Stimulated activated CD4-positive, alpha-beta T cell treated with anti-CD3 and anti-CD28 coated beads, TNF-alpha, amount 100 ng/mL, for 4 hours (primary cell): Measurements from ENCODE around the gene PPP3CA.

Source experiments
- DNase-seq, 3 experiments: peaks; one replicate each; pipeline ENCODE4 v3.0.0-alpha.2; 2020; ENCODE audit warnings: low read depth in 3 of 3

The PPP3CA gene

DNA sequence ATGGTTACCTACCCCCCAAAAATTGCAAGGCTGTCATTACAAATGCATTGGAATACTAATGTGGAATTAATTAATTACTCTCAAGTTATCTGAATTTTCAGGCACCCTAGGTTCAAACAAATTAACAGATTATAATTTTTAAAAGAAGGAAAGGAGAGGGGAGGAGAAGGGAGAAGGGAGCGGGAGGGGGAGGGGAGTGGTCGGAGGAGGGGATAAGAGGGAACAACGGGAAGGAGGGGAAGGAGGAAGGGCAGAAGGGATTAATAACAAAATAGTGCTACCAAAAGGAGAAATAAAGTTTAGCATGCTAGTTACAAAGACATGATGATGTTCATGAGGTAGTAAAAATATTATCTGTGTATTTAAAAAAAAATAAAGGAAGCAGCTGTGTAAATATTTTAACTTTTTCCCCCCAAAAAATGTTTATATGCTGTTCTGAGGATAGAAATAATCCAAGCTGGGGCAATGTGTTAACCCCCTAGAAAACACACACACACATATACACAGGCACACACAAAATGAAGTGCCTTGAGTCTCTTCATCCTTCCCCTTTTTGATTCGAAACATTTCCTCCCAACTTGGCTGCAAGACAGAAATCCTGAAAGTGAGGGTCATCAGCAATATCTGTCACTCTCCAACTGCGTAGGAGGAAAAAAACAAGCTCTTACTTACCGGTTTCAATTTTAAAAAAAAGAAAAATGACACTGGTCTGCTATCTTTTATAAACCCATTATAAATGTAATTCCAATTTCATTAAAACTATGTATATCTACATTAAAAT is 58.8 kb downstream of the PPP3CA start:
- DNase-seq: no peak

DNA sequence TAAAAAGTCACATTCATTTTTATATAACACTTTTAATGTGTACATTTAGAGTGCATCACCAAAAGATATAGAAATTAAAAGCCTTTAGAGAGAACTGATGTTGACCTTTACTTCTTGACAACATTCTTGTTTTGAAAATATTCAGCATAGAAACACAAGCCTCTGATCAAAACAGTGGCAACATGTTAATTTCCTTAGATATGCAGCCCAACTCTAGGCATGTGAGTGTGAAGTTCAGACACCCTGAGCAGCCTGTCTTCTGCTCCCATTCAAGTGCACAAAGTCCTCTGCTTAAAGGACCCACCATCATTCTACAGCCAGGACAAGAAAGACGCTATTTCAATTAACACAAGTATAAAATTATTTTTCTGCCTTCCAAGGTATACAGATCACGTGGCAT is 60.0 kb downstream of the PPP3CA start:
- DNase-seq: no peak

DNA sequence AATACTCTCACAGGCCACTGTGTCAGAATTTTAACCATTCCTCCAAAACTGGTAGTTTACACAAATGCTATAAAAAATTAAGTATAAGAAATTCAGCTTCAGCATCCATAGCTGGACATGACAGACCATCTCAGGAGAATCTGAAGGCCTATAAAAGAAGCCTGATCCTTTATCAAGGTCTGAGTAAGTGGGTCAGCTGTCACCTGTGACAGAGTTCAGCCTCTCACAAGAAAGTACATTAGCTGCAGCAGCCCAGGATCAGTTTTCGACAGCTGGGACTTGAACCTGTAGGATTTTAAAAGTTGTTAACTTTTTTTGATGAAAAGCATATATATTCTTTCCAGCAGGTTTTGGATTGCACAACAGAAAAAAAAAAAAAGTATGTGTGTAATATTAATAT is 60.7 kb downstream of the PPP3CA start:
- no peak for DNase-seq

DNA sequence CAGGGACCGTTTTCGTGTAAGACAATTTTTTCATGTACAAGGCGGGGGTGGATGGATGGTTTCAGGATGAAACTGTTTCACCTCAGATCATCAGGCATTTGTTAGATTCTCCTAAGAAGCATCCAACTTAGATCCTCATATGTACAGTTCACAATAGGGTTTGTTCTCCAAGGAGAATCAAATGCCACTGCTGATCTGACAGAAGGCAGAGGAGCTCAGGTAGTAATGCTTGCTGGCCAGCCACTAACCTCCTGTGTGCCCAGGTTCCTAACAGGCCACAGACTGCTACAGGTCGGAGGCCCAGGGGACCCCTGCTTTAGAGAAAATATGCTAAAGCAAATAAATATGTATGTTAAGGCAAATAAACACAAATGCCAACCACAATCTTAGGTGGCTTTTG is 61.3 kb downstream of the PPP3CA start:
- no peak for DNase-seq

DNA sequence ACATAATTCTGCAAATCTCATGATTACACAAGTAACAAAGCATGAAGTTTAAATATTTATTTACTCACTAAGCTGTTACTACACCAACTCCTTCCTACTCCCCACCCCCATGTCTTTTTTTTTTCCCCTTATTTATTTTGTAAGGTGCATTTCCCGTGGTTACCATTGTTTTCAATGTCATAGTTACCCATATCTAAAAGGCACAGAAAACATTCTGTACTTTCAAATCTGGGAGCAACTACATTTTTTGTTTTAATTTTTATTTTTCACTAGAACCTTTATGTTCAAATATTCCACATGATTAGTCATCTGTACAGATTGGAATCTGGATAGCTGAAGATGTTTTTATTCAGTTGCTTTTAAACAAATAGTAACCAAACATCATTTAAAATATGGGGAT is 62.8 kb downstream of the PPP3CA start:
- DNase-seq: no peak

DNA sequence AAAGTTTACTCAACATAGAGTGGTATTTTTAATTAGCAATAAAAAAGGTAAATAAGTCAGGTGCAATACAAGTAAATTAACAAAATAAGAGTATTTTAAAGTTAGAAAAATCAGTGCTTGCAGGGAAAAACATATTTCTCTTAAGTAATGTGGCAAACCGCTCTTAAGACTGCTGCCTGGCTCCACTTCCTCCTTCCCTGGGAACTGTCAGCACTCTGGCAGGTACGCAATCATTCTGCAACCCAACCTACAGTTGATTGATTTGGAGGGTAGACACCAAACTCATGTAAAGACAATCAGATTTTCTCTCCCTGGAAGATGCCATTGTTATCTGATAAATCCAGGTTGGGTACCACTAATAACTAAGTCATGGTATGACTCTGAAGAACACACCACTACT is 63.9 kb downstream of the PPP3CA start:
- no peak for DNase-seq

DNA sequence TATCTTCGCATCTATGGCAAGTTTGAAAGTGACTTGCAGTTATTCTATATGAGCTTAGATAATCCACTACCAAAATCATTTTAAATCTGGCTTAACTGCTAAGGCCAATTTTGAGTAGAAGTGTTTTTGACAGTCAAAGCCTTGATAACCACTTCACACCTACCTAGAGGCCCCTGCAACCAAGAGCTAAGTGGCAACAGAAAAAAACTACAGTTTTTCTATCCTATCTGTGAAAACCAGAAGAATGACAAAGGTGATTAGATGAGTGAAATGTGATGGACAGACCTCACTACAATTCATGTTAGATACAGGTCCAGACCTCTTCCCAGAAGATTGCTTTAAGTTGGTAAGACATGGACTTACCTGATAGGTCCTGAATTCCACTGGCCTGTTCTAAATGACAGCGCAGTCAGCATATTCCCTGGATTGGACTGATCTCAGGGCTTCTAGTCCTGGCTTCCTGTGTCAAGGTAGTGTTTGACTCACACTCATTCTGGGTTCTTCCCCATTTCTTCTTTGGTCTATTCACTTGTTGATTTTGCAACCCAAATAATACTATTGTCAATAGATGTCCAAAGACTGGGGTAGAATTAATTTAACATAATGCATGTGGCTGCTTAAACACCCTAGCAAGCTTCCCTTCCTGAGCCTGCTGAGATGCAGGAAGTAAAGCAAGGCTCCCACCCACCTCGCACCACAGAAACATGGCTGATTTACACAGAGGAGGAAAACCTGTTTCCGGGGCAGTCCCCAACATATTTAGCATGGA is 65.1 kb downstream of the PPP3CA start:
- DNase-seq: no peak

DNA sequence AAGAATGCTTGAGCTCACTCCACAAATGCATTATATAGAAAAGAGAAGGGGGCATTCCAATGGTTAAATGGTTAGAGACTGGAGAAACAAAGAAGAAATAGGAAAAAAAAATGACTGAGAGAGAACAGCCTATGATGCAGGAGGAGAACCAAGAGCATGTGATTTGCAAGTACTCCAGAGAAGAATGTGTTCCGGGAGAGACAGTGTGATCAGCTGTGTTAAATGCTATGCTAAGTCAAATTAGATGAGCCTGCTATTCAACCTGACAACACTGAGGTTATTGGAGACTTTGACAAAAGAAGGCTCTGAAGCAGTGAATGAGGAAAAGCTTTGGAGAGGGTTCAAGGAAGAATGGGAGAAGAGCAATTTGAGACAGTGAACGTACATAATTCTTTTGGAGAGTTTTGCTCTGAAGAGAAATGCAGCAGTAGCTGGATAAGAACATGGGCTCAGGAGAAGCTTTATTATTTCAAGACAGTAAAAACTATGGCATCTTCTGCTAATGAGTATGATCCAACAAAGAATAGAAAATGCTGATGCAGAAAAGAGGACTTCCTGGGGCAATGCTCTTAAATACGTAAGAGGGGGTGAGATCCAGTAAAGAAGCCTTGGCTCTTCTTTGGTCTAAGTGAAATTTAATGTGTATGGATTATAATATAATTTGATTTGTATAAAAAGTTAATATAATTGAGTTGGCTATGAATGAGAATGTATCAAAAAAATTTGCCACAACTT is 66.3 kb downstream of the PPP3CA start:
- no peak for DNase-seq

DNA sequence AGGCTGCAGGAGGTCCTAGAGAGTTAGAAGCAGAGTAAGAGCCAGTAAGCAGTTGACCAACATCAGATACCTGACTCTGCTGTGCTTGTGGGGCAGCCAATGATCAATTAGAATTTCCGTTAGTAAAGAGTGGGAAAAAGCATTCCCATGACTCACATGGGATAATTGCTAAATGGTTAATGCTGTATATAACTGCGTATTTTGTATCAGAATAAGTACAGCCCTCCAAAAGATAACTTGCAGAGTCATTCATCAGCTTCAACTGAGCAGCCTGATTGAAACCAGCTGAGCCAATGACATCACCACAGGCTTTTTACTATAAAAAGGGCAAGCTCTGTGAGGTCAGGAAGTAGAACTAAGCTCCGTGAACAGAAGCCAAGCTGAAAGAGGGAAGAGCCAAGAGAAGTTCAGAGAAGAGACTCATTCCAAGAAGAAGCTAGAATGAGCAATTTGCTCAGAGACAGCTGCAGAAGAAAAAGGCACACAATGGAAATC is 67.9 kb downstream of the PPP3CA start:
- no peak for DNase-seq

DNA sequence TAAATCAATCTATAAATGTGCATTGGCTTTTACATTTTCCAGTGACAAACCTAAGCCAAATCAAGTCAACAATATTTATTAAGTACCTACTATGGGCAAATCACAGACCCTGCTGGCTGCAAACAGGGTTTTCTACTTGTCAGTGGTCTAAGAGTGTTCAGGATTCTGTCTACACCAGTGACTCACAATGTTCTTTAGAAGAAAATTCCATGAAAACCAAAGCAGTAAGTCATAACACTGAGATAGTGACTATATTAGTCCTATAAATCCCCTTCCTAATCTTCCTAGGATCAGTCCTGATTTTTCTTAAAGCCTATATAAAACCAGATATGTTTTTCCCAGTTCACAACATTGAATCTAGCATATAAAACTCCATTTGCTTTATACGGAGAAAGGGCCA is 69.7 kb downstream of the PPP3CA start:
- DNase-seq: no peak

DNA sequence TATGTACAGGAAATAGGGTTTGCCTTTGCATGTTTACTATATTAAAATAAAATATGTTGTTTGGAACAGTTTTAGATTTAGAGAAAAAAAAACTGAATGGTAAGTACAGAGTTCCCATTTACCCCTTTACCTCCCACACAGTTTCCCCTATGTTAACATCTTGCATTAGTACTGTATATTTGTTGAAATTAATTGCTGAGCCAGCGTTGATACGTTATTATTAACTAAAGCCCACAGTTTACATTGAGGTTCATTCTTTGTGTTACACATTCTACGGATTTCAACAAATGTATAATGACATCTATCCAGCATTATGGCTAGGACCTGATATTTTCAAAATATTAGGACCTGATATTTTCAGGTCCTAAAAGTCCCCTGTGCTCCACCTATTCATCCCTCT is 70.7 kb downstream of the PPP3CA start:
- no peak for DNase-seq

DNA sequence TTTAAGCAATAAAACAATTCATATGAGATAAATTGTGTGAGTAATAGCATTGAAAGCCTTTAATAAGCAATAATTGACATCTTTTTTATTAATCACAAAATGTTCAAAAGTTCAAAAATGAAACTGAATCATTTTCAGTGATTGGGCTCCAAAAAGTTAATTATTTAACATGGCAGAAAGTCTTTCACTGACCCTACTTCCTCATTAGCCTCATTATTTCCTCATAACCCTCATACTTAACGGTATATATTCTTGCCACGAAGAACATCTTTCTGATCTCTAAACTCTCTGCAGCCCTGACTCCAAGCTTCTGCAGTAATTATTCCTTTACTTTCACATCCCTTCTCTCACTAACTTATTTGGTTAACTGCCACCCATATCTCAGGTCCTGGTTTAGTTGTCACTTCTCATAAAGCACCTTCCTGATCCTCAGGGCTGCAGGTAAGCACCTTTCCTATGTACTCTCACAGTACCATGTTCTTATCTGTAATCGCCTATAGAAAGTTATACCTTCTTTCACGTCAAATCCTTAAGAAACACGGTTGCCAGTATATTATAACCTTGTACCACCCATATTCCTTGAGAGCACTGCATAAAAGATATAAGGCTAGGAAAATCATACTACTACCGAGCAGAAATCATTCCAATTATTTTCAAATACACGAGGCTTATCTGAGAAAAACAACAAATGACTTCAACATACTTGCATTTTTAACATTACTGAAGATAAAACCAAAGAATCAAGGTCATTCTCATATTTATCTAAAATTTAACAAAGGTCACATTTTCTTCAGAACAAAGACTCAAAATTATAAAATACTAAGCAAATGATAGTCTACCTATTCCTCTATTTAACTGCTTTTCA is 72.2 kb downstream of the PPP3CA start:
- DNase-seq: no peak

DNA sequence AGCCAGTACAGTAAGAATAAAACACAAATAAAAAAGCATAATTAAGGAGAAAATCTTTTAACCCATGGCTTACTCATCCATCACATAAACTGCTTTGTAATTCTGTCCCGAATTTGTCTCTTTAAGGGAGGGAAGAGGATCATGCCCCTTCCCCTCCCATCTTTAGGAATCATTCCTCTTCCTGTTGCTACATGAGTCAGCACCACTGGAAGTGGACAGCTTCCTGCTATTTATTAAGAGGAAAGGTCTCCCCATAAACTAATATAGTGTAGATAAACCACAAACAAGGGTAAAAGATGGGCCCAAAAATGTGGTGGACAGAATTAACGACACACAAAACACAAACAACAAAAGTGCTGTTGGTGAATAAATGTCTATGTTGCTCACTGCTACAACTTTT is 75.8 kb downstream of the PPP3CA start:
- DNase-seq: no peak

DNA sequence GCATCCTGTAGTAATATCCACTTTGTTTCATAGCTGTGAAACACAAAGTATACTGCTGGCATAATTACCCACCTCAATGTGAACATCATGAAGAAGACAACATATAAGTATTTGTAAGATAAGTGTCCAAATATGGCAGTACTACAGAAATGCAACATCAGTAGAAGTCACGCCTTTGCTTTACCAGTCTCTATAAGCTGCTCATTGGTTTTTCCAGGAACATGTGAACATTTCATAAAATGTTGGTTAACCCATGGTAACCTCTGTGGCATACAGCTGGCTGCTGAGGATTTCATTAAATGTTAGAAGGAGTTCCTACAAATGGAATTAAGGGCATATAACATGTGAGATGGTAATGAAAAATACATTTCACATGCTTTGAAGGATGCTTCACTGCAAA is 77.6 kb downstream of the PPP3CA start:
- DNase-seq: no peak

DNA sequence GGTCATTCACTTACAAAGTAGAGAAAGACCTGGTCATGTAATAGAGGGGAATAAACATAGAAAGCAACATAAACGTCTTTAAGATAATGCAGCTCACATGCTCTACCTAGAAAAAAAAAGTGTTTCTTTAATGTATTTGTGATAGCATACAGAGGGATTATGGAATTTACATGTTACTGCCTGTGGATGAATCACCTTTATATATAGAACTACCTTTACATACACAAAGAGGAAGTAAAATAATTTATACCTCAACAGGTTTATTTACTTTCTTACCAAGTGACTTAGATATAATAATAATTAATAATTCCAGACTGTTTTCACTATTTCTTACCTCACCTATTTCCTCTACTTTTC is 81.5 kb downstream of the PPP3CA start:
- no peak for DNase-seq

DNA sequence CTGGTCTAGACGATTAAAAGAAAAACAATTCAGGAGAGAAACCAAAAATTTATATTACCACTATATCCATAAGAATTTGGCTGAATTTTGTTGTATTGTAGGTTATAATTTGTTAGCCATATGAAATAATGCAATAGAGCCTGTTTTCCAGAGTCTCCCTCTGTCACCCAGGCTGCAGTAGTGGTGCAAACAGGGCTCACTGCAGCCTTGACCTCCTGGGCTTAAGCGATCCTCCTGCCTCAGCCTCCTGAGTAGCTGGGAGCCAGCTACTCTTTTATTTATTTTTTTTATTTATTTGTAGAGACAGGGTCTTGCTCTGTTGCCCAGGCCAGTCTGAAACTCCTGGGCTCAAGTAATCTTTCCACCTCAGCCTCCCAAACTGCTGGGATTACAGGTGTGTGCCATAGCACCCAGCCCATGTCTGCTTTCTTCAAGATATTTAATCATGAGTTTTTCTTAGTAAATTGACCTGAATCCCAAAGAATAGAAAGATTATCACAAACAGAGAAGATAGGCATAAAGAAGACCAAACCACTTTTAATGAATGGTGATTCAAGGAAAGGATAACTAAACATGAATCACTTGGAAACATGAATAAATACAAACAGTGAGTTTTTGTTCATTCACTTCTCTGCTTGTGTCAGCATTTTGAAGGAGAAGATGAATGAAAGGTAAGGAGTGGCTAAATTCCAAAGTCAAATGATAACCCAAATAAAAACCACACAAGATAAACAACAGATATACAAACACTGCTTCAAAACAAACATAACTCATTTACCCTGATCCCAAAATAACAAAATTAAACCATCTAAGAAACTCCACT is 82.1 kb downstream of the PPP3CA start:
- no peak for DNase-seq

DNA sequence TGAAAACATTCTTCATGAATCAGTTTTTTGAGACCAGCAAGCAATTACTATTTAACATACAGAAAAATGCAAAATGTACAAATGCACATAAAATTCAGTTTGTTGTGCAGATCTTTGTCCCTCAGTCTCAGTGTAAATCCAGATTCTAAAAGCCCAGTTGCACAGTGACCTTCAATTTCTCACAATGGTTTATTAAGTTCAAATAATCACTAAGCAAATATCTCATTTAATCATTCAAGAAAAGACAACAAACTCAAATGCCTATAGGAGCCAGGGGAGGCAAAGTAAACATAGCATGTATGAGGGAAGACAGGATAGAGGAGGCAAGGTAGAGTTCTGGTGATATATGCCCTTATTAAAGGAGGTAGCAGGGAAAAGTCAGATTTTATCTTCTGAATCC is 82.8 kb downstream of the PPP3CA start:
- no peak for DNase-seq

DNA sequence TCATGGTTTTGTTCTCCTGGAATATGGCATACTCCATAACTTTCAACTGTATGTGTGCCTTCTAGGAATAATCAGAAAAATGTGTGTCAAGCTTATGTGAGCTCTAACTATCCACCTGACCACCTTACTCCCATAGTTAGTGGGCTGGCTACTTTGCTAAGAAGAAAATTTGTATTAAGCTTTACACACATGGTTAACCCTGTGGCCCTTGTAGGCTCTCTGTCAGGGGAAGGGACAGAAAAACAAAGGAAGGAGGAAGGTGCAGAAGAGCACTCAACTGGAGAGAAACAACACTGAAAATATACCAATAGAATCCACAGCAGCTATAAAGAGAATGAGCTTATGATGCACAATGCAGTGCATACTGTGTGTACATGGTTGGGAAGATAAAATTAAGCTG is 84.6 kb downstream of the PPP3CA start:
- DNase-seq: no peak

DNA sequence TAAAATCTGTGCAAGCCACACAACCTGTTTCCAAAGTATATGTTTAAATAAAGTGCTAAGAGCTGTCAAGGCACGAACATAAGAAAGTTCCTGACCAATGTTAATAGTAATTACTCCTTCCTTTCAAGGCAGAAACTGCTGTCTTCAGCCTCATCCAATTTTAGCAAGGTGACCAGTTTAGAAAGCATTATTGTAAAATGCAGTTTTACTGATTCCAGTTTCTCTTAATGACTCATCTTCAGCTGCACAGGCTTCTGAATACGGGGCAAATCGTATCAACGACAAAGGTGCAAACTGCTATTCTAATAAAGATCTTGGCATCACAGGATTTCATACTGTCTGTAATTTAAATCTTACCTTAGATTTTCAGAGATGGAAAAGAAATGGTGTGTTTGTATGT is 87.5 kb downstream of the PPP3CA start:
- no peak for DNase-seq

DNA sequence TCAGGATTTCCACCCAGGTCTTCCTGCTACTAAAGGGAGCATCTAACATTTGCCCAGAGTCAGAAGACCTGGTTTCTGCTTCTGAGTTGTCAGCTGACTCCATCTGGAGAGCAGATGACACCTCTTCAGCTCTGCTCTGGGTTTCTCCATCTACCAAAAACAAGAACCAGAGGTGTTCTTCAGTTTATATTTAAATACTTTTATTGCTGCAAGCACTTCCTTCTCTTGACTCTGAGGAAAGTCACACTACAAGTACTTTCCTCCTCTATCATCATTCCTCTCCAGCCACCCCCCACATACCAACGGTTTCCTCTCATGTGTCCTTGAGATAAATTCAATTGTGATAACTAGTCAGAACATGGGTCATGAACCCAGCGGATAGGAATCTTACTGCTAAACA is 88.4 kb downstream of the PPP3CA start:
- DNase-seq: no peak

DNA sequence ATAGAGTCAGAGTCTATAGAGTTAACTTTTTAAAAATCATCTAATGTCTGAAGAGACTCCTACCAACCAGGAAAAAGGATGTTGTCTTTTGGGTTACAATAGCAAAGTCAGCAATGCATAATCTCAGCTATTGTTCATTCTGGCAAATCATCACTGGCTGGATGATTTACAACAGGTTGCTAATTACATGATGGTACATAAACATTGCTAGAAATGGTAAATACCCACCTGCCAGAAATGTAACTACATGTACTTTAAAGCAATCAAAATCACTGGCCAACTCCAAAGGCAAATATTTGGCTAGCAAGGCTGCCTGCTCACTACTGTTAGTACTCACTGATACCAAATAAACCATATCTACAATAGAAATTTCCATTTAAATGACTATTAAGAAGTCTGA is 91.1 kb downstream of the PPP3CA start:
- no peak for DNase-seq
